HG02884 (cell line): ENCODE data around the gene PPP4R3A.
A peak's percentile ranks its signal among the peaks of the same experiment; 100 is the strongest.
"Not testable (repeated sequence)": the region's sequence is repeated elsewhere in the genome, so short reads cannot be mapped to it uniquely, and the experiment has no call there.

ENCODE experiments used
- ATAC-seq: cut with Tn5 transposase; IDR thresholded peaks from one replicate; pipeline ENCODE4 v1.9.1; 2021; ENCODE audit warnings: mild to moderate bottlenecking, moderate library complexity; ENCODE audit not compliant: unreplicated experiment

Gene PPP4R3A

DNA sequence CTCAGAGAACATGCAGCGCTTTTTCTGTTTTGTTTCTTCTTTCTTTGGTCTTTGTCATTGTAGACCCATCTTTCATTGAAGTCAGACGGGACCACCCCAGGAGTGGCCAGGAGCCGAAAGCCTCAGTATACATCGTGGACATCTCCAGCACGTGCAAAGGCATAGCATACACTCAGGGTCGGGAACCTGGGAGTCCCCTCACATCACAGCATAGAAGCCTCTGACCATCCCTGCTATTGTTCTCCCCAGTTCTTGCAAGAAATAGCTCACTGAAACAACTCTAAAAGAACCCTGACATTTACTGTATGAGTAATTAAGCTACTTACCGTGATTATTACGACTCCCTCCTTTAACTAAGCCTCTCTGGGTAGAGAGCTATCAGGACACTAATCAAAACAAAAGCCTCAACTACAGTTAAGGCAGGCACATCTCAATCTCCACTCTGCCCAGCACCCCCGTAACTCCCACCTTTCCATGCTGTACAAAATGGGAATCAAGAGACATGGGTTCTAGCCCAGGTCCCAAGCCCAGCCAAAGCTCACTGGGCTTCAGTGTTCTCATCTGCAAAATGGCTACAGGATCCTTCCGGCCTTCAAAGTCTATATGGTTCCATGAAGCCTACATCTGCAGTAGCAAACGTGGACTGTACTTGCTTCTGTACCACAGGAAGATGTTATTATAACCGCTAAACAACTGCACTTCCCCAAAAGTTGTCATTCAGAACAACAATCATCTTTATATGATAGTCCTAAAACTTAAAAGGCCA, 99.2 kb downstream of the PPP4R3A start:
- ATAC-seq: peak; percentile 60

DNA sequence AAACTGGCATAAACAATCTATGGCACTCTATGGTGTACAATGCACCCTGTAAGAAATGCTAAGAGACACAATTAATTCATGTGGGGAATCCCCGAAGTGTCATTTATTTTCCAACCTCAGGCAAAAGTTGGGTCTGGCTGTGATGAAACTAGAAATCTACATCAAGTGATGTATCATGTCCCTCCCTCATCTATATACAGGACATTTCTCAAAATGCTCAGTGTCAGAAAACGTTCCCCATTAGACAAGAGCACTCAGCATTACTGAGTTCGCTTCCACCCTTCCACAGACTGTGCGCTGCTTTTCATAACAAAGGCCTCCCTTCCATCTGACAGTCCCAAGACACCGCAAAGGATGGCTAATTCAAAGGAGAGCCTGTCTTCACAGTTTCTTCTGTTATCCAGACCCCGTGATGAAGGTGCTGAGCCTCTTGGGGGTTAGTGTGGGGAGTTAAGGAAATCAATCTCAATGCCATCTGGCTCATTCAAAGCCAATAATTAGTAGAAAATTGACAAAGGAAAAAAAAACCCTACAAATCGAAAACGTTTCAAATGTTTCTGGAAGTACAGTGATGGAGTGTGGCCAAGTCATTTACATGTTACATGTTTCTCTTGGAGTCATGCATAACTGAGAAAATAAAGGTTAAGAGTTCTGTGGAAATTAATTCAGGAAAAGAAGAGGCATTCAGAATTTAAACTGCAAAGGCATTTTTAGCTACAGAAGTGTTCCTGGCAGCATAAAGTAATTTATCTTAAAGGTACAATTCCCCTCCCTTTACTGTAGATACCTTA, 100.0 kb downstream of the PPP4R3A start:
- no peak for ATAC-seq

DNA sequence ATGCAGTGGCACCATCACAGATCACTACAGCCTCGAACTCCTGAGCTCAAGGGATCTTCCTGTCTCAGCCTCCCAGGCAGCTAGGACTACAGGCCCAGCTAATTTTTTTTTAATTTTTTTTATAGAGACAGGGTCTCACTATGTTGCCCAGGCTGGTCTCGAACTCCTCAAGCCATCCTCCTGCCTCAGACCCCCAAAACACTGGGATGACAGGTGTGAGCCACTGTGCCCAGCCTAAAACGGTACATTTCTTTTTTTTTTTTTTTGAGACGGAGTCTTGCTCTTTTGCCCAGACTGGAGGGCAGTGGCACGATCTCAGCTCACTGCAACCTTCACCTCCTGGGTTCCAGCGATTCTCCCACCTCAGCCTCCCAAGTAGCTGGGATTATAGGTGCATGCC, 100.9 kb downstream of the PPP4R3A start:
- not testable (repeated sequence) for ATAC-seq
